ENCODE measurements around the gene COL18A1. TPM values are rescaled to one million over a fixed set of nuclear protein-coding genes. Genes with fewer than 3 reads are reported as not detected.

Gene COL18A1
- total RNA-seq, 1 experiment from 2014 or later: 676 TPM

- TF ChIP-seq SIN3A (IDR thresholded peaks at IDR 0.05; ENCODE audit: borderline replicate concordance, insufficient read depth, low read depth, low read length) (no peak), POLR2AphosphoS5 (IDR thresholded peaks at IDR 0.05; ENCODE audit: low read depth, low read length) (no peak), REST (IDR thresholded peaks at IDR 0.05; ENCODE audit: insufficient read depth in 1 of 2, low read depth in 2 of 2, low read length in 1 of 2) (no peak), CTCF (IDR thresholded peaks at IDR 0.05) (no peak), TCF7L2 (IDR thresholded peaks at IDR 0.05; ENCODE audit: low read depth, low read length) (no peak)
- ChIA-PET POLR2A (no interaction called here), CTCF (no interaction called here)
- peaks cover 57% of the 10 kb centered on the region for H3K4me1 ChIP-seq (ENCODE audit: control insufficient read depth, insufficient read depth, low read length)
- no TSS peak for BruUV-seq (replicated peaks)
- intact Hi-C loops (cut with micrococcal nuclease; ENCODE audit: unreplicated experiment) (no loop called here), in situ Hi-C loops (cut with HindIII; ENCODE audit: low pct_unique_long_range_greater_than_20kb, low sequenced_read_pairs) (no loop called here)
- DNase-seq (ENCODE audit: low read depth, low spot score): no peak
- no peaks in the 10 kb centered on the region for H3K27me3 ChIP-seq (ENCODE audit: control insufficient read depth, insufficient read depth, low read length)
- ATAC-seq: no peak
- no peak overlapping the region; the same call in 1 of the 2 replicates for H3K27ac ChIP-seq (ENCODE audit: low read length)
- no peaks in the 10 kb centered on the region; the same call in 1 of the 2 replicates for H3K36me3 ChIP-seq (ENCODE audit: control insufficient read depth, insufficient read depth, low read length)
- no peak overlapping the region for H3K4me3 ChIP-seq (ENCODE audit: low read depth in 2 of 2, low read length in 2 of 2)
- H3K9me3 ChIP-seq (ENCODE audit: control insufficient read depth, insufficient read depth, low read depth, low read length): no peaks in the 10 kb centered on the region
Measured at GRCh38 chr21:45444385-45444784, 39.4 kb downstream of the COL18A1 start.

DNA sequence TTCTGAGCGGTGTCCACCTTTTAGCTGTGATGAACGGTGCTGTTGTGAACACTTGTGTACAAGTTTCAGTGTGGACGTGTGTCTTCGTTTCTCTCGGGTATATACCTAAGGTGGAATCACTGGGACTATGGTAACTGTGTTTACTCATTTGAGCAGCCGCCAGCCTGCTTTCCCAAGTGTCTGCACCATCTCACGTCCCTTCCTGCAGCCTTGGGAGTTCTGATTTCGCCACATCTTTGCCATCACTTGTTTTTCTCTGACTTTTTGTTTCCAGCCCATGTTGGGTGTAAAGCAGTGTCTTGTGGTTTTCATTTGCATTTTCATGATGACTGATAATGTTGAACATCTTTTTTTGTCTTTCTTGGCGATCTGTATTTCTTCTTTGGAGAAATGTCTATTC, 40.4 kb downstream of the COL18A1 start:
- no peaks in the 10 kb centered on the region for H3K9me3 ChIP-seq (ENCODE audit: control insufficient read depth, insufficient read depth, low read depth, low read length)
- ChIA-PET CTCF (no interaction called here), POLR2A (no interaction called here)
- no peaks in the 10 kb centered on the region for H3K27me3 ChIP-seq (ENCODE audit: control insufficient read depth, insufficient read depth, low read length)
- H3K27ac ChIP-seq (ENCODE audit: low read length): peak overlapping the region; percentile 75
- no peak for ATAC-seq
- BruUV-seq (replicated peaks): no TSS peak
- intact Hi-C loops (cut with micrococcal nuclease; ENCODE audit: unreplicated experiment): no loop called here
- no peak for DNase-seq (ENCODE audit: low read depth, low spot score)
- H3K4me3 ChIP-seq (ENCODE audit: low read depth in 2 of 2, low read length in 2 of 2): no peak overlapping the region
- in situ Hi-C loops (cut with HindIII; ENCODE audit: low pct_unique_long_range_greater_than_20kb, low sequenced_read_pairs): no loop called here
- peaks cover 58% of the 10 kb centered on the region for H3K4me1 ChIP-seq (ENCODE audit: control insufficient read depth, insufficient read depth, low read length)
- TF ChIP-seq CTCF (IDR thresholded peaks at IDR 0.05) (no peak), REST (IDR thresholded peaks at IDR 0.05; ENCODE audit: insufficient read depth in 1 of 2, low read depth in 2 of 2, low read length in 1 of 2) (no peak), SIN3A (IDR thresholded peaks at IDR 0.05; ENCODE audit: borderline replicate concordance, insufficient read depth, low read depth, low read length) (no peak), TCF7L2 (IDR thresholded peaks at IDR 0.05; ENCODE audit: low read depth, low read length) (no peak), POLR2AphosphoS5 (IDR thresholded peaks at IDR 0.05; ENCODE audit: low read depth, low read length) (no peak)
- H3K36me3 ChIP-seq (ENCODE audit: control insufficient read depth, insufficient read depth, low read length): no peaks in the 10 kb centered on the region; the same call in 1 of the 2 replicates

Data from Panc1 (cell line).